Fibroblast of lung (primary cell): ENCODE measurements around the gene EFCAB3. TPM values are rescaled to one million over a fixed set of nuclear protein-coding genes. Genes with fewer than 3 reads are reported as not detected.
"Not testable (repeated sequence)": the region's sequence is repeated elsewhere in the genome, so short reads cannot be mapped to it uniquely, and the experiment has no call there.

Experiments used
- DNase-seq, 2 donors: peaks; one replicate each; pipeline versions ENCODE4 v3.0.0 to v3.0.0-alpha.2; 2010; ENCODE audit warnings: low read depth in 2 of 2
- H2AFZ ChIP-seq: 2 replicates; pipeline ENCODE4 v1.5.1; 2012; ENCODE audit warnings: low read length, control low read depth, inconsistent platforms
- H3K27ac ChIP-seq: 2 replicates; pipeline ENCODE4 v1.5.1; 2011; ENCODE audit warnings: low read length, control low read depth; ENCODE audit not compliant: insufficient read depth
- H3K27me3 ChIP-seq: 2 replicates; pipeline ENCODE4 v1.5.1; 2011; ENCODE audit warnings: mild to moderate bottlenecking, low read length; ENCODE audit not compliant: control insufficient read depth, insufficient read depth
- H3K36me3 ChIP-seq: 2 replicates; pipeline ENCODE4 v1.5.1; 2011; ENCODE audit warnings: low read length; ENCODE audit not compliant: control insufficient read depth, insufficient read depth
- H3K4me1 ChIP-seq: 2 replicates; pipeline ENCODE4 v1.5.1; 2011; ENCODE audit warnings: low read length; ENCODE audit not compliant: control insufficient read depth, insufficient read depth; ENCODE audit errors: extremely low read depth
- H3K4me2 ChIP-seq: 2 replicates; pipeline ENCODE4 v1.5.1; 2011; ENCODE audit warnings: low read length, control low read depth; ENCODE audit not compliant: insufficient read depth; ENCODE audit errors: extremely low read depth
- H3K4me3 ChIP-seq, 4 experiments: fragments of 200-600 bp in 1 of 4; sonication (generic) in 1 of 4; replicated peaks in 1 of 4; 2 replicates each; pipeline ENCODE4 v1.5.1; 2011 to 2016; ENCODE audit warnings: low read length in 4 of 4, low read depth in 3 of 4, mild to moderate bottlenecking in 3 of 4, control low read depth in 2 of 4, inconsistent platforms in 1 of 4, mixed read lengths in 1 of 4; ENCODE audit not compliant: insufficient read depth in 1 of 4; ENCODE audit errors: control extremely low read depth in 1 of 4
- H3K79me2 ChIP-seq: 2 replicates; pipeline ENCODE4 v1.5.1; 2012; ENCODE audit warnings: mild to moderate bottlenecking, low read length, inconsistent platforms; ENCODE audit not compliant: control insufficient read depth, insufficient read depth
- H3K9ac ChIP-seq: 2 replicates; pipeline ENCODE4 v1.5.1; 2011; ENCODE audit warnings: mild to moderate bottlenecking, low read length, control low read depth; ENCODE audit not compliant: insufficient read depth
- H3K9me3 ChIP-seq: 2 replicates; pipeline ENCODE4 v1.5.1; 2012; ENCODE audit warnings: low read depth, low read length; ENCODE audit not compliant: control insufficient read depth, insufficient read depth
- H4K20me1 ChIP-seq: 2 replicates; pipeline ENCODE4 v1.5.1; 2011; ENCODE audit warnings: low read length; ENCODE audit not compliant: control insufficient read depth, insufficient read depth; ENCODE audit errors: extremely low read depth
- EZH2 ChIP-seq: IDR thresholded peaks from 2 replicates; pipeline ENCODE4 v1.5.1; 2012; ENCODE audit warnings: low read length, control low read depth, mild to moderate bottlenecking; ENCODE audit errors: missing control alignments
- polyA plus RNA-seq, 2 donors: library from polyadenylated mRNA; depleted of rRNA in 1 of 2; stranded (reverse) in 1 of 2; unstranded in 1 of 2; fragments of >200 nt; gene quantifications; 2 replicates each; pipeline ENCODE4 v1.2.1, GENCODE V29; 2011 to 2012; ENCODE audit warnings: missing spikeins in 1 of 2
- total RNA-seq: library from RNA; depleted of rRNA; stranded (reverse); fragments of >200 nt; gene quantifications from 2 replicates; pipeline ENCODE4 v1.2.1, GENCODE V29; 2014
- TF ChIP-seq, protein P1 (sequence below), 2 donors: IDR thresholded peaks in 1 of 2; conservative IDR thresholded peaks in 1 of 2; 1 replicate in 1 of 2; 2 replicates in 1 of 2; pipeline ENCODE4 v1.5.1; 2011 to 2012; ENCODE audit warnings: low read length in 2 of 2, control low read depth in 1 of 2, inconsistent platforms in 1 of 2, low read depth in 1 of 2, mild to moderate bottlenecking in 1 of 2

EFCAB3 gene
- total and polyA plus RNA-seq, 2 donors (not counting 1 experiment from before 2014, with no cell fraction given) = not detected

DNA sequence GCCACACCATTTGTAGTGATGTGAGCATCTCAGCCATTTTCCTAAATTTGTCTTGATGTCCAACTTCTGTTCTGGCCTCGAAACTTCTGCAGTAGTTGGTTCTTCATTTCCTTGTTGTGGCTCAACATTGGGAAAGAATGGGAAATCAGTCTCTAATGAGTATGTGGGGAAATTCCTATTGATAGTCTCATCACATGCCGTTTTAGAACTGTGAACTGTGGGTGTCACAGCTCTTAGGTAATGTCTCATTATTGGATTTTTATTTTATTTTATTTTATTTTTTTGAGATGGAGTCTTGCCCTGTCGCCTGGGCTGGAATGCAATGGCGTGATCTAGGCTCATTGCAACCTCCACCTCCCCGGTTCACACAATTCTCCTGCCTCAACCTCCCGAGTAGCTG, 60.8 kb downstream of the EFCAB3 start:
- not testable (repeated sequence) for H3K9ac ChIP-seq, H3K4me3 ChIP-seq, H3K9me3 ChIP-seq, H3K4me2 ChIP-seq, H4K20me1 ChIP-seq, DNase-seq, H3K27ac ChIP-seq, H3K79me2 ChIP-seq, H3K4me1 ChIP-seq, H3K27me3 ChIP-seq, H3K36me3 ChIP-seq, H2AFZ ChIP-seq

DNA sequence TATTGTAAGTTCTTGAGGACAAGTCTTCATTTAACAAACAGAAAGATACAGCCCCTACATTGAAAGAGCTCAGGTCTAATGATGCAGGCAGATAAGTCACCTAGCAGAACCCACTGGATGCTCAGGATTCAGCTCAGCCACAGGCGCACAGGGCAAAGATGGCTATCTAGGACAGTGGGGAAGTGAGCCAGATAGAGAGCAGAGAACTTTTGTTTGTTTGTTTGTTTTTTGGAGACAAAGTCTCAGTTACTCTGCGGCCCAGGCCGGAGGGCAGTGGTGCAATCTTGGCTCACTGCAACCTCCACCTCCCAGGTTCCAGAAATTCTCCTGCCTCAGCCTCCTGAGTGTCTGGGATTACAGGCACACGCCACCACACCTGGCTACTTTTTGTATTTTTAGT, 63.7 kb downstream of the EFCAB3 start:
- no peaks in the 10 kb centered on the region for H3K4me1 ChIP-seq
- no peak for DNase-seq

DNA sequence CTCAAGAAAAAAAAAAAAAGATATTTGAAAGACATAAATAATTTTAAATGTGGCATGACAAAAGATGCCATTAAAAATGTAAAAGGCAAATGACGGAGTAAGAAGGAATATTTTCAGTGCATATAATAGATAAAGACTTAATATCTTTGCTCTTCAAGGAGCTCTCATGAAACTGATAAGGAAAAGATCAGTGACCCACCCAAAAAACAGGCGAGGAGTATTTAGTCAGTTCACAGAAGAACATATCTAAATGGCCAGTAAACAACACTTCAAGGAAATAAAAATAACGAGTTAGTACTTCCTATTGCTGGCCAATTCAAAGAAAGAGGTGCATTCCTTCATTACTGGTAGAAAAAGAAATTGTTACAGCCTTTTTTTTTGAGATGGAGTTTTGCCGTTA, 65.4 kb downstream of the EFCAB3 start:
- not testable (repeated sequence) for DNase-seq, H3K27ac ChIP-seq, H3K27me3 ChIP-seq, H3K9ac ChIP-seq, H3K9me3 ChIP-seq, H3K79me2 ChIP-seq, H3K36me3 ChIP-seq, H2AFZ ChIP-seq, H4K20me1 ChIP-seq, H3K4me2 ChIP-seq, H3K4me3 ChIP-seq, H3K4me1 ChIP-seq

More for the DNA sequence above, 63.7 kb downstream of the EFCAB3 start:
- Histone ChIP-seq H3K9ac (no peak overlapping the region), H3K27me3 (no peaks in the 10 kb centered on the region), H3K4me3 (no peak overlapping the region), H2AFZ (no peak overlapping the region), H3K36me3 (no peaks in the 10 kb centered on the region), H3K27ac (no peak overlapping the region), H3K79me2 (no peaks in the 10 kb centered on the region), H3K9me3 (no peaks in the 10 kb centered on the region), H4K20me1 (no peaks in the 10 kb centered on the region), H3K4me2 (no peak overlapping the region)
- TF ChIP-seq EZH2 = no peak
- TF ChIP-seq, protein P1, sequence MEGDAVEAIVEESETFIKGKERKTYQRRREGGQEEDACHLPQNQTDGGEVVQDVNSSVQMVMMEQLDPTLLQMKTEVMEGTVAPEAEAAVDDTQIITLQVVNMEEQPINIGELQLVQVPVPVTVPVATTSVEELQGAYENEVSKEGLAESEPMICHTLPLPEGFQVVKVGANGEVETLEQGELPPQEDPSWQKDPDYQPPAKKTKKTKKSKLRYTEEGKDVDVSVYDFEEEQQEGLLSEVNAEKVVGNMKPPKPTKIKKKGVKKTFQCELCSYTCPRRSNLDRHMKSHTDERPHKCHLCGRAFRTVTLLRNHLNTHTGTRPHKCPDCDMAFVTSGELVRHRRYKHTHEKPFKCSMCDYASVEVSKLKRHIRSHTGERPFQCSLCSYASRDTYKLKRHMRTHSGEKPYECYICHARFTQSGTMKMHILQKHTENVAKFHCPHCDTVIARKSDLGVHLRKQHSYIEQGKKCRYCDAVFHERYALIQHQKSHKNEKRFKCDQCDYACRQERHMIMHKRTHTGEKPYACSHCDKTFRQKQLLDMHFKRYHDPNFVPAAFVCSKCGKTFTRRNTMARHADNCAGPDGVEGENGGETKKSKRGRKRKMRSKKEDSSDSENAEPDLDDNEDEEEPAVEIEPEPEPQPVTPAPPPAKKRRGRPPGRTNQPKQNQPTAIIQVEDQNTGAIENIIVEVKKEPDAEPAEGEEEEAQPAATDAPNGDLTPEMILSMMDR (conservative IDR thresholded peaks at IDR 0.05 in 1 of 2, IDR thresholded peaks at IDR 0.05 in 1 of 2; ENCODE audit: low read depth in 1 of 2, low read length in 2 of 2) = no peak

DNA sequence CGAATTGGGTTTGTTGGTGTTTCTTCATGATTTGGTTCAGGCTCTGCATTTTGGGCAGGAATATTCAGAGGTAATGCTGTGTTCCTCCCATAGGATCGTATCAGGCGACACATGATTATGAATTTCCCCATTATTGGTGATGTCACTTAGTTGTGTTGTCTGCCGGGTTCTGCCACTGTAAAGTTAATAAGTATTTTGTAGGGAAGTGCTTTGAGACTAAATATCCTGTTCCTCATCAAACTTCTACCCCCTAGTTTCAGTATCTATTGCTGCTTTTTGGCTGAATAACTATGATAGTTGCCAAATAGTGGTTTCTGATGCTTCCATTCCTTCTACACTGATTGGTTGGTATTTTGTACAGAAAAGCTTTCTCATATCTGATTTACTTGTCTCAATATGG, 71.8 kb downstream of the EFCAB3 start:
- H3K27ac ChIP-seq, H3K4me1 ChIP-seq, H3K4me3 ChIP-seq, H3K9ac ChIP-seq, H4K20me1 ChIP-seq, DNase-seq, H2AFZ ChIP-seq, H3K79me2 ChIP-seq, H3K27me3 ChIP-seq, H3K9me3 ChIP-seq, H3K4me2 ChIP-seq, H3K36me3 ChIP-seq: not testable (repeated sequence)

DNA sequence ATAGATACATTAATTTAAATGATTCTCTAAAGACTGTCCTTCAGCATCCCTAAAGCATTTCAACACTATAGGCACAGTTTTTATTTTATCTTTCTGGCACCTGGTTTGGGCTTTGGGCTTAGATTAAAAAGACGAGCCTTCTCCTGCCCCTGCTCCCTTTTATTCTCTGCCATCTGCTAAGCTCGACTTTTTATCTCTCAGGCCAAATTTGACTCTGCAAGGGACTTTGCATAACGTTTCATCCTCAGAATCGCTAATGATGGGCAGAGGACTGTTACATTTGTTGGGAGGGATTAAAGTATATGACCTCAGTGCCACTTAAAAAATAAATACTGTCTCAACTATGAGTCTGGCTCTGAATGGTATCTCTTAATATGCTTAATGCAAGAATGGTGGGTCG, 72.7 kb downstream of the EFCAB3 start:
- H3K4me1 ChIP-seq, H3K27me3 ChIP-seq, H3K36me3 ChIP-seq, H4K20me1 ChIP-seq, H3K4me2 ChIP-seq, H3K4me3 ChIP-seq, H3K9me3 ChIP-seq, H2AFZ ChIP-seq, H3K27ac ChIP-seq, H3K9ac ChIP-seq, H3K79me2 ChIP-seq, DNase-seq: not testable (repeated sequence)

DNA sequence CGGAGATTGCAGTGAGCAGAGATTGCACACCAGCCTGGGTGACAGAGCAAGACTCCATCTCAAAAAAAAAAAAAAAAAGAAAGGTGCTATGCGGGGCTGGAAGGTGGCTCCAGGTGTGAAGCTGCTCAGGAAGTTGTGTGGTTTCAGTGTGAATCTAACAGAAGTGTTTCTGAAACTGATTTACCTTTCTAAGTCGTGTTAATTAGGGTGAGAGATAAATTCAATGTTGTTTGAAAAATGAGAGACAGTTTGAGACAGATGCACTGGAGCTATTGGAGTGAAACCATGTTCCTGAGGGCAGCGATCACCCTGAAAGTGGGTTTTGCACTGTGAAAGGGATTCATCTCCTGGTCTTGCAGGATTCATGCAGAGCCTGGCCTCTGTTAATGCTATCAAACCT, 73.3 kb downstream of the EFCAB3 start:
- H3K4me3 ChIP-seq, H4K20me1 ChIP-seq, H3K36me3 ChIP-seq, H3K79me2 ChIP-seq, H3K9ac ChIP-seq, H3K4me2 ChIP-seq, H3K4me1 ChIP-seq, H2AFZ ChIP-seq, DNase-seq, H3K27me3 ChIP-seq, H3K9me3 ChIP-seq, H3K27ac ChIP-seq: not testable (repeated sequence)
